Adrenal gland (tissue), 5 donors: ENCODE data around the gene RALGAPA1.

Experiments
- CTCF ChIP-seq, 6 experiments: fragments of 450-650 bp in 4 of 6; fragments of 200-600 bp in 2 of 6; sonication (generic) in 1 of 6; IDR thresholded peaks; 1 replicate in 5 of 6; 2 replicates in 1 of 6; pipeline versions ENCODE4 v1.5.1 to v1.8.0; 2016 to 2021; ENCODE audit warnings: antibody characterized with exemption in 6 of 6, mild to moderate bottlenecking in 2 of 6, moderate library complexity in 1 of 6
- POLR2A ChIP-seq, 2 donors: fragments of 450-650 bp; IDR thresholded peaks; one replicate each; pipeline ENCODE4 v1.6.1; 2017; ENCODE audit warnings: antibody characterized with exemption in 2 of 2, mild to moderate bottlenecking in 2 of 2, moderate library complexity in 1 of 2
- donor health status: DM: no; HTN: no; CAD: no.

- no peak for TF ChIP-seq CTCF (IDR thresholded peaks at IDR 0.05)
- TF ChIP-seq POLR2A (IDR thresholded peaks at IDR 0.05) = no peak
These were observed 17.9 kb upstream of the RALGAPA1 start for GRCh38 chr14:35826952-35827416.
